Sigmoid colon (tissue), 4 donors: ENCODE data around the gene CAPN6.

ENCODE experiments used
- EP300 ChIP-seq, 4 donors: sonication (generic); formaldehyde crosslinking; IDR thresholded peaks; one replicate each; pipeline ENCODE4 v1.6.1; 2017; ENCODE audit warnings: antibody characterized with exemption in 4 of 4
- POLR2A ChIP-seq, 2 donors: fragments of 450-650 bp; IDR thresholded peaks; one replicate each; pipeline ENCODE4 v1.6.1; 2016; ENCODE audit warnings: antibody characterized with exemption in 2 of 2, mild to moderate bottlenecking in 2 of 2, moderate library complexity in 2 of 2
- POLR2AphosphoS5 ChIP-seq, 4 donors: sonication (generic); formaldehyde crosslinking; IDR thresholded peaks; one replicate each; pipeline ENCODE4 v1.6.1; 2017; ENCODE audit warnings: antibody characterized with exemption in 4 of 4
- TF ChIP-seq, protein P1 (sequence below), 4 experiments: fragments of 450-650 bp in 3 of 4; fragments of 200-600 bp in 1 of 4; IDR thresholded peaks; one replicate each; pipeline ENCODE4 v1.5.1; 2016 to 2019; ENCODE audit warnings: antibody characterized with exemption in 4 of 4, mild to moderate bottlenecking in 3 of 4, moderate library complexity in 2 of 4

DNA sequence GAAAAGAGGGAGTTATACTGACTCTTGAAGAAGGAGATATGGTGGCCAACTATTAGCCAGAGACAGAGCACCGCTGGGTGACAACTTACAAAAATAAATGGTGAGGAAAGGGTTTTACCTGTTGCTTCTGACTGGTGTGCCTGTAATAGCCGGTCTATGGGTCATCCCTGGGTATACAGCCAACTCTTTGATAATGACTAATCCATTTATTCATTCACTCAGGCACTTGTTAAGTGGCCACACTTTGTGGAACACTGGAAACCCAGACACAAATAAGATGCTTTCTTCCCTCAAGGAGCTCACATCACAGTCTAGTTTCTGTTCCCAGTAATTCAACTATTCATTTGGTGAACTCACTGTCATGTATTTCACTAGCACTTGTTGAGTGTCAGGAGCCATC is 13.2 kb upstream of the CAPN6 start:
- no peak for TF ChIP-seq POLR2A (IDR thresholded peaks at IDR 0.05)
- TF ChIP-seq, protein P1, sequence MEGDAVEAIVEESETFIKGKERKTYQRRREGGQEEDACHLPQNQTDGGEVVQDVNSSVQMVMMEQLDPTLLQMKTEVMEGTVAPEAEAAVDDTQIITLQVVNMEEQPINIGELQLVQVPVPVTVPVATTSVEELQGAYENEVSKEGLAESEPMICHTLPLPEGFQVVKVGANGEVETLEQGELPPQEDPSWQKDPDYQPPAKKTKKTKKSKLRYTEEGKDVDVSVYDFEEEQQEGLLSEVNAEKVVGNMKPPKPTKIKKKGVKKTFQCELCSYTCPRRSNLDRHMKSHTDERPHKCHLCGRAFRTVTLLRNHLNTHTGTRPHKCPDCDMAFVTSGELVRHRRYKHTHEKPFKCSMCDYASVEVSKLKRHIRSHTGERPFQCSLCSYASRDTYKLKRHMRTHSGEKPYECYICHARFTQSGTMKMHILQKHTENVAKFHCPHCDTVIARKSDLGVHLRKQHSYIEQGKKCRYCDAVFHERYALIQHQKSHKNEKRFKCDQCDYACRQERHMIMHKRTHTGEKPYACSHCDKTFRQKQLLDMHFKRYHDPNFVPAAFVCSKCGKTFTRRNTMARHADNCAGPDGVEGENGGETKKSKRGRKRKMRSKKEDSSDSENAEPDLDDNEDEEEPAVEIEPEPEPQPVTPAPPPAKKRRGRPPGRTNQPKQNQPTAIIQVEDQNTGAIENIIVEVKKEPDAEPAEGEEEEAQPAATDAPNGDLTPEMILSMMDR (IDR thresholded peaks at IDR 0.05) = no peak
- no peak for TF ChIP-seq POLR2AphosphoS5 (IDR thresholded peaks at IDR 0.05)
- no peak for TF ChIP-seq EP300 (IDR thresholded peaks at IDR 0.05)
